Bronchial epithelial cell (primary cell): ENCODE results near the gene LZTS2. TPM values are rescaled to one million over a fixed set of nuclear protein-coding genes. Genes with fewer than 3 reads are reported as not detected.

Experiments used
- DNase-seq: peaks from one replicate; pipeline ENCODE4 v3.0.0-alpha.2; 2010; ENCODE audit warnings: low read depth
- FAIRE-seq: peaks from 2 replicates; lab custom pipeline; 2011; peaks lifted over from hg19 to GRCh38; lab: Jason Lieb, UNC
- H3K27me3 ChIP-seq: 2 replicates; pipeline ENCODE4 v1.5.1; 2011; ENCODE audit warnings: low read length; ENCODE audit not compliant: control insufficient read depth, insufficient read depth
- H3K36me3 ChIP-seq: 2 replicates; pipeline ENCODE4 v1.5.1; 2011; ENCODE audit warnings: low read length; ENCODE audit not compliant: control insufficient read depth, insufficient read depth
- H3K4me3 ChIP-seq: 2 replicates; pipeline ENCODE4 v1.5.1; 2011; ENCODE audit warnings: mild to moderate bottlenecking, low read depth, low read length, control low read depth
- CTCF ChIP-seq: IDR thresholded peaks from 2 replicates; pipeline ENCODE4 v1.5.1; 2011; ENCODE audit warnings: mild to moderate bottlenecking, moderate library complexity, low read length, control low read depth, inconsistent platforms; ENCODE audit not compliant: insufficient read depth, severe bottlenecking
- total RNA-seq: library from RNA; depleted of rRNA; stranded (reverse); fragments of >200 nt; gene quantifications from 2 replicates; pipeline ENCODE4 v1.2.1, GENCODE V29; 2014

Gene LZTS2
- total RNA-seq, 1 donor from 2014 or later: 30.0 TPM

- DNase-seq: peak; percentile 34
Observed at GRCh38 chr10:100998991-100999741, 442 bp upstream of the LZTS2 start.

GRCh38 chr10:101000127-101000914 is 713 bp downstream of the LZTS2 start:
- FAIRE-seq (no peak), DNase-seq (no peak)
- peak overlapping the region; percentile 97 for H3K4me3 ChIP-seq
- peaks cover 16% of the 10 kb centered on the region for H3K36me3 ChIP-seq
- H3K27me3 ChIP-seq: no peaks in the 10 kb centered on the region
- no peak for TF ChIP-seq CTCF

More at GRCh38 chr10:100998991-100999741, 442 bp upstream of the LZTS2 start:
- Histone ChIP-seq H3K27me3 (no peaks in the 10 kb centered on the region), H3K36me3 (peaks cover 15% of the 10 kb centered on the region), H3K4me3 (peak overlapping the region; percentile 97)
- FAIRE-seq: no peak
- peak; percentile 93 for TF ChIP-seq CTCF

- DNase-seq (peak; percentile 63), FAIRE-seq (peak; percentile 23)
- no peak for TF ChIP-seq CTCF
- peak overlapping the region; percentile 97 for H3K4me3 ChIP-seq
- H3K36me3 ChIP-seq: peaks cover 21% of the 10 kb centered on the region
- H3K27me3 ChIP-seq: no peaks in the 10 kb centered on the region
Observed at GRCh38 chr10:101000915-101001658, 1.5 kb downstream of the LZTS2 start.

- Histone ChIP-seq H3K36me3 (peaks cover 21% of the 10 kb centered on the region), H3K4me3 (no peak overlapping the region), H3K27me3 (no peaks in the 10 kb centered on the region)
- no peak for DNase-seq
- TF ChIP-seq CTCF: no peak
- no peak for FAIRE-seq
Observed at GRCh38 chr10:101001659-101002035, 2.0 kb downstream of the LZTS2 start.

GRCh38 chr10:101002456-101002855 is 2.8 kb downstream of the LZTS2 start:
- H3K36me3 ChIP-seq: peaks cover 21% of the 10 kb centered on the region
- DNase-seq (no peak), FAIRE-seq (no peak)
- H3K27me3 ChIP-seq: no peaks in the 10 kb centered on the region
- no peak for TF ChIP-seq CTCF
- no peak overlapping the region for H3K4me3 ChIP-seq
